ENCODE results near the gene GPR146. TPM values are rescaled to one million over a fixed set of nuclear protein-coding genes. Genes with fewer than 3 reads are reported as not detected.

The GPR146 gene
- total RNA-seq, 4 donors from 2014 or later, result 13.6 to 27.9 (median 16.3) TPM

DNA sequence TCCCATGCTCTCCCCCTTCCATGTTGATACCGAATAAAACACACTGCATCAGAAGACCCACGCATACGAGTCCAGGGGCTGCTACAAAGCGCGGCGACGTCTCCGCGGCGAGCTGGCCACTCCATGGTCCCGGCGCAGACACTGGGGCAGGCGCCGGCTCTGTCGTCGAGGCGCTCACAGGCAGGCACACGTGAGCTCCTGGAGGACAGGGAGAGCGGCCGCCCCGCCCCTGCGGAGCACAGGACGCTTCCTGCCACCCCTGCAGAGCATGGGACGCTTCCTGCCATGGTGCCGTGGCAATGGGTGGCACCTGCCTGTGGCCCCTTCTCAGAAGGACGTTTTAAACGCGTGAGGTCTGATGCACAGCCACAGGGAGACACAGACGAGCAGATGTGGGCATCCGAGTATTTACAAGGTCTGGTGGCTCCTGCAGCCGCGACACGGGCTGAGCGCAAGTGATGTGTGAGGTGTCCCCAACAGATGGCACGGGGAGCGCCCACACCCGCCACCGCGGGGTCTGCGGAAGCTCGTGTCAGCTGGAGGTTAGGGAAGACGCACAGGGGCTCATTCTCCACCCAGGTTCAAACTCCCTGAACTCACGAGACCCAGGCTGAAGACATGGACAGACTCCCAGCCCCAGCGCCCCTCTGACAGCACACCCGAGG is 21.4 kb upstream of the GPR146 start:
- TF ChIP-seq POLR2A (IDR thresholded peaks at IDR 0.05), result no peak
- no peak for TF ChIP-seq EP300 (IDR thresholded peaks at IDR 0.05)
- TF ChIP-seq, protein P1, sequence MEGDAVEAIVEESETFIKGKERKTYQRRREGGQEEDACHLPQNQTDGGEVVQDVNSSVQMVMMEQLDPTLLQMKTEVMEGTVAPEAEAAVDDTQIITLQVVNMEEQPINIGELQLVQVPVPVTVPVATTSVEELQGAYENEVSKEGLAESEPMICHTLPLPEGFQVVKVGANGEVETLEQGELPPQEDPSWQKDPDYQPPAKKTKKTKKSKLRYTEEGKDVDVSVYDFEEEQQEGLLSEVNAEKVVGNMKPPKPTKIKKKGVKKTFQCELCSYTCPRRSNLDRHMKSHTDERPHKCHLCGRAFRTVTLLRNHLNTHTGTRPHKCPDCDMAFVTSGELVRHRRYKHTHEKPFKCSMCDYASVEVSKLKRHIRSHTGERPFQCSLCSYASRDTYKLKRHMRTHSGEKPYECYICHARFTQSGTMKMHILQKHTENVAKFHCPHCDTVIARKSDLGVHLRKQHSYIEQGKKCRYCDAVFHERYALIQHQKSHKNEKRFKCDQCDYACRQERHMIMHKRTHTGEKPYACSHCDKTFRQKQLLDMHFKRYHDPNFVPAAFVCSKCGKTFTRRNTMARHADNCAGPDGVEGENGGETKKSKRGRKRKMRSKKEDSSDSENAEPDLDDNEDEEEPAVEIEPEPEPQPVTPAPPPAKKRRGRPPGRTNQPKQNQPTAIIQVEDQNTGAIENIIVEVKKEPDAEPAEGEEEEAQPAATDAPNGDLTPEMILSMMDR (IDR thresholded peaks at IDR 0.05), result no peak
- no peak for TF ChIP-seq POLR2AphosphoS5 (IDR thresholded peaks at IDR 0.05)
- no peak for ATAC-seq
- peaks cover 0 to 73% of the 10 kb centered on the region in 2 donors for H3K36me3 ChIP-seq
- no peak overlapping the region for H3K27ac ChIP-seq
- H3K4me3 ChIP-seq, result no peak overlapping the region
- H3K9me3 ChIP-seq, result no peaks in the 10 kb centered on the region
- no peaks in the 10 kb centered on the region for H3K27me3 ChIP-seq
- H3K4me1 ChIP-seq, result peaks cover 0 to 44% (median 3%) of the 10 kb centered on the region in 3 donors
- 83% methylated on average over 1 of the region's 45 CpGs; no CpG with 5 or more reads in 1 of the 2 donors for WGBS, 2 donors (ENCODE audit: low coverage in 1 of 2)

GRCh38 chr7:1024331-1024841 is 20.0 kb upstream of the GPR146 start:
- peaks cover 0 to 55% (median 9%) of the 10 kb centered on the region in 3 donors for H3K4me1 ChIP-seq

GRCh38 chr7:1024876-1025742 is 19.2 kb upstream of the GPR146 start:
- H3K4me1 ChIP-seq, result peaks cover 0 to 61% (median 9%) of the 10 kb centered on the region in 3 donors
- no peak overlapping the region for H3K4me3 ChIP-seq
- ATAC-seq, result no peak
- peaks cover 0 to 53% of the 10 kb centered on the region in 2 donors for H3K36me3 ChIP-seq
- no peaks in the 10 kb centered on the region for H3K9me3 ChIP-seq
- no peak for TF ChIP-seq POLR2AphosphoS5 (IDR thresholded peaks at IDR 0.05)
- 90% methylated on average over 2 of the region's 25 CpGs; no CpG with 5 or more reads in 1 of the 2 donors for WGBS, 2 donors (ENCODE audit: low coverage in 1 of 2)
- H3K27me3 ChIP-seq, result no peaks in the 10 kb centered on the region
- no peak overlapping the region for H3K27ac ChIP-seq

More at GRCh38 chr7:1024331-1024841, 20.0 kb upstream of the GPR146 start:
- no peak for TF ChIP-seq POLR2A (IDR thresholded peaks at IDR 0.05)
- TF ChIP-seq EP300 (IDR thresholded peaks at IDR 0.05), result no peak
- TF ChIP-seq, protein P1 (IDR thresholded peaks at IDR 0.05), result no peak
- no peak for TF ChIP-seq POLR2AphosphoS5 (IDR thresholded peaks at IDR 0.05)
- Histone ChIP-seq H3K27ac (no peak overlapping the region), H3K9me3 (no peaks in the 10 kb centered on the region), H3K36me3 (peaks cover 0 to 60% of the 10 kb centered on the region in 2 donors), H3K27me3 (no peaks in the 10 kb centered on the region), H3K4me3 (no peak overlapping the region)
- WGBS, 2 donors (ENCODE audit: low coverage in 1 of 2), result 67% methylated on average over 8 of the region's 15 CpGs; no CpG with 5 or more reads in 1 of the 2 donors
- ATAC-seq, result no peak

- 97% methylated on average over 5 of the region's 31 CpGs; no CpG with 5 or more reads in 1 of the 2 donors for WGBS, 2 donors (ENCODE audit: low coverage in 1 of 2)
- TF ChIP-seq POLR2A (IDR thresholded peaks at IDR 0.05) (no peak), POLR2AphosphoS5 (IDR thresholded peaks at IDR 0.05) (no peak), EP300 (IDR thresholded peaks at IDR 0.05) (no peak)
- TF ChIP-seq, protein P1 (IDR thresholded peaks at IDR 0.05), result no peak
- Histone ChIP-seq H3K4me1 (peaks cover 0 to 61% (median 9%) of the 10 kb centered on the region in 3 donors), H3K9me3 (no peaks in the 10 kb centered on the region), H3K27ac (no peak overlapping the region), H3K4me3 (no peak overlapping the region), H3K36me3 (peaks cover 0 to 44% of the 10 kb centered on the region in 2 donors), H3K27me3 (no peaks in the 10 kb centered on the region)
- ATAC-seq, result no peak
Observed at GRCh38 chr7:1025743-1026581, 18.4 kb upstream of the GPR146 start.
